ENCODE data around the gene ERN2.

DNA sequence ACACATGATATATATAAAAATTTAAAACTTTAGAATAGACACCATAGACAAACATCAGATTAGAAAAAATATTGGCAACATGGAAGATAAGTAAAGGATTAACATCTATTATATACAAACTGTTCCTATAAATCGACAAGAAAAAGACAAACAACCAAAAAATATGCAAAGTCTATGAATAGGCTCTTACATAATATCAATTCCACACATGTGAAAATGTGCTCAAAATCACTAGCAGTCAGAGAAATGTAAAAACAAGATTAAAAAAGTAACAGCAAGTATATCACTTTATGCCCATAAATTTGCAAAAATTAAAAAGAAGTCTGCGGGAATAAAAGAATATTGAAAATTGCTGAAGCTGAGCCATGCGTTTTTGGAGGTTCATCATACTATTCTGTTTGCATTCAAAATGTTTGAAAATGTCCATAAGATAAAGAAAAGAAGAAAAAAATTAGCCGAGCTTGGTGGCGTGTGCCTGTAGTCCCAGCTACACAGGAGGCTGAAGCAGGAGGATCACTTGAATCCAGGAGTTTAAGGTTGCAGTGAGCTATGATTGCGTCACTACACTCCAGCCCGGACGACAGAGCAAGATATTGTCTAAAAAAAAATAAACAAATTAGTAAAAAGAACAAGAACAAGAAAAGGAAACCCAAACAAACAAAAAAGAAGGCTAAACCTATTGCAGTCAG is 11.2 kb upstream of the ERN2 start:
- no peak for TF ChIP-seq POLR2AphosphoS5 (IDR thresholded peaks at IDR 0.05; ENCODE audit: low read depth, low read length)
- TF ChIP-seq POLR2A (IDR thresholded peaks at IDR 0.05; ENCODE audit: borderline replicate concordance, extremely low read depth, insufficient read depth, insufficient read length): no peak
- no peak for TF ChIP-seq TCF7L2 (IDR thresholded peaks at IDR 0.05; ENCODE audit: borderline replicate concordance, extremely low read depth, insufficient read depth, insufficient read length)
- TF ChIP-seq CTCF (IDR thresholded peaks at IDR 0.05 in 2 of 3, conservative IDR thresholded peaks at IDR 0.05 in 1 of 3; ENCODE audit: borderline replicate concordance in 1 of 3, insufficient read depth in 1 of 3, low read depth in 2 of 3, low read length in 2 of 3): no peak
- no peak for TF ChIP-seq SIN3A (IDR thresholded peaks at IDR 0.05; ENCODE audit: low read depth)
- TF ChIP-seq EGR1 (IDR thresholded peaks at IDR 0.05; ENCODE audit: low read depth): no peak
- no peak for TF ChIP-seq RAD21 (IDR thresholded peaks at IDR 0.05; ENCODE audit: low read depth)
- TF ChIP-seq, protein P1, sequence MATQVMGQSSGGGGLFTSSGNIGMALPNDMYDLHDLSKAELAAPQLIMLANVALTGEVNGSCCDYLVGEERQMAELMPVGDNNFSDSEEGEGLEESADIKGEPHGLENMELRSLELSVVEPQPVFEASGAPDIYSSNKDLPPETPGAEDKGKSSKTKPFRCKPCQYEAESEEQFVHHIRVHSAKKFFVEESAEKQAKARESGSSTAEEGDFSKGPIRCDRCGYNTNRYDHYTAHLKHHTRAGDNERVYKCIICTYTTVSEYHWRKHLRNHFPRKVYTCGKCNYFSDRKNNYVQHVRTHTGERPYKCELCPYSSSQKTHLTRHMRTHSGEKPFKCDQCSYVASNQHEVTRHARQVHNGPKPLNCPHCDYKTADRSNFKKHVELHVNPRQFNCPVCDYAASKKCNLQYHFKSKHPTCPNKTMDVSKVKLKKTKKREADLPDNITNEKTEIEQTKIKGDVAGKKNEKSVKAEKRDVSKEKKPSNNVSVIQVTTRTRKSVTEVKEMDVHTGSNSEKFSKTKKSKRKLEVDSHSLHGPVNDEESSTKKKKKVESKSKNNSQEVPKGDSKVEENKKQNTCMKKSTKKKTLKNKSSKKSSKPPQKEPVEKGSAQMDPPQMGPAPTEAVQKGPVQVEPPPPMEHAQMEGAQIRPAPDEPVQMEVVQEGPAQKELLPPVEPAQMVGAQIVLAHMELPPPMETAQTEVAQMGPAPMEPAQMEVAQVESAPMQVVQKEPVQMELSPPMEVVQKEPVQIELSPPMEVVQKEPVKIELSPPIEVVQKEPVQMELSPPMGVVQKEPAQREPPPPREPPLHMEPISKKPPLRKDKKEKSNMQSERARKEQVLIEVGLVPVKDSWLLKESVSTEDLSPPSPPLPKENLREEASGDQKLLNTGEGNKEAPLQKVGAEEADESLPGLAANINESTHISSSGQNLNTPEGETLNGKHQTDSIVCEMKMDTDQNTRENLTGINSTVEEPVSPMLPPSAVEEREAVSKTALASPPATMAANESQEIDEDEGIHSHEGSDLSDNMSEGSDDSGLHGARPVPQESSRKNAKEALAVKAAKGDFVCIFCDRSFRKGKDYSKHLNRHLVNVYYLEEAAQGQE (IDR thresholded peaks at IDR 0.05; ENCODE audit: low read depth): no peak
- no peak for TF ChIP-seq EZH2 (IDR thresholded peaks at IDR 0.05)
- no peak for TF ChIP-seq YY1 (IDR thresholded peaks at IDR 0.05; ENCODE audit: extremely low read depth, insufficient replicate concordance, low read depth, low read length)
